CMK (cell line): ENCODE measurements around the gene CDC25C.
"Not testable (repeated sequence)": the region's sequence is repeated elsewhere in the genome, so short reads cannot be mapped to it uniquely, and the experiment has no call there.

ENCODE experiments used
- DNase-seq: peaks from one replicate; pipeline ENCODE4 v3.0.0-alpha.2; 2010; ENCODE audit warnings: low read depth

CDC25C gene

GRCh38 chr5:138275895-138276294 lies 55.7 kb downstream of the CDC25C start:
- no peak for DNase-seq

- peak; percentile 24 for DNase-seq
These were observed 56.2 kb downstream of the CDC25C start for GRCh38 chr5:138275379-138275782.

GRCh38 chr5:138274189-138274853 lies 57.3 kb downstream of the CDC25C start, which contains the start of gene GFRA3:
Gene GFRA3, minus strand, starts transcription at chr5:138274621. Its CDS starts 197 bp downstream, at chr5:138274424.
- DNase-seq = no peak

GRCh38 chr5:138273834-138274188 lies 57.8 kb downstream of the CDC25C start:
- DNase-seq = no peak

- DNase-seq = no peak
These were observed 58.9 kb downstream of the CDC25C start for GRCh38 chr5:138272681-138273080.

GRCh38 chr5:138271281-138271680 lies 60.3 kb downstream of the CDC25C start:
- DNase-seq = no peak

- DNase-seq = no peak
These were observed 67.4 kb downstream of the CDC25C start for GRCh38 chr5:138264183-138264582.

- DNase-seq = no peak
These were observed 68.0 kb downstream of the CDC25C start for GRCh38 chr5:138263581-138263980.

GRCh38 chr5:138258704-138259292 lies 72.8 kb downstream of the CDC25C start:
- no peak for DNase-seq

- DNase-seq = no peak
These were observed 74.0 kb downstream of the CDC25C start for GRCh38 chr5:138257583-138257982.

- DNase-seq = no peak
These were observed 78.7 kb downstream of the CDC25C start for GRCh38 chr5:138252944-138253343.

- not testable (repeated sequence) for DNase-seq
These were observed 83.8 kb downstream of the CDC25C start for GRCh38 chr5:138247800-138248199.

- no peak for DNase-seq
These were observed 84.8 kb downstream of the CDC25C start for GRCh38 chr5:138246822-138247221.

GRCh38 chr5:138246334-138246733 lies 85.3 kb downstream of the CDC25C start:
- no peak for DNase-seq

GRCh38 chr5:138245717-138246116 lies 85.9 kb downstream of the CDC25C start:
- no peak for DNase-seq

- DNase-seq = no peak
These were observed 87.8 kb downstream of the CDC25C start for GRCh38 chr5:138243794-138244193.

- no peak for DNase-seq
These were observed 89.7 kb downstream of the CDC25C start for GRCh38 chr5:138241688-138242571.

GRCh38 chr5:138240650-138241385 lies 90.8 kb downstream of the CDC25C start:
- DNase-seq = peak; percentile 64

- DNase-seq = no peak
These were observed 93.6 kb downstream of the CDC25C start for GRCh38 chr5:138238034-138238433.
